Thyroid gland (tissue), 4 donors: Measurements from ENCODE around the gene PKNOX2.

Source experiments
- POLR2A ChIP-seq, 2 donors: fragments of 450-650 bp; IDR thresholded peaks; one replicate each; pipeline ENCODE4 v1.6.1; 2017; ENCODE audit warnings: antibody characterized with exemption in 2 of 2, mild to moderate bottlenecking in 2 of 2, moderate library complexity in 1 of 2
- TF ChIP-seq, protein P1 (sequence below), 6 experiments: fragments of 200-600 bp in 3 of 6; fragments of 450-650 bp in 3 of 6; sonication (generic) in 3 of 6; IDR thresholded peaks; one replicate each; pipeline ENCODE4 v1.5.1; 2016 to 2019; ENCODE audit warnings: antibody characterized with exemption in 6 of 6, mild to moderate bottlenecking in 2 of 6, inconsistent platforms in 1 of 6, moderate library complexity in 1 of 6

DNA sequence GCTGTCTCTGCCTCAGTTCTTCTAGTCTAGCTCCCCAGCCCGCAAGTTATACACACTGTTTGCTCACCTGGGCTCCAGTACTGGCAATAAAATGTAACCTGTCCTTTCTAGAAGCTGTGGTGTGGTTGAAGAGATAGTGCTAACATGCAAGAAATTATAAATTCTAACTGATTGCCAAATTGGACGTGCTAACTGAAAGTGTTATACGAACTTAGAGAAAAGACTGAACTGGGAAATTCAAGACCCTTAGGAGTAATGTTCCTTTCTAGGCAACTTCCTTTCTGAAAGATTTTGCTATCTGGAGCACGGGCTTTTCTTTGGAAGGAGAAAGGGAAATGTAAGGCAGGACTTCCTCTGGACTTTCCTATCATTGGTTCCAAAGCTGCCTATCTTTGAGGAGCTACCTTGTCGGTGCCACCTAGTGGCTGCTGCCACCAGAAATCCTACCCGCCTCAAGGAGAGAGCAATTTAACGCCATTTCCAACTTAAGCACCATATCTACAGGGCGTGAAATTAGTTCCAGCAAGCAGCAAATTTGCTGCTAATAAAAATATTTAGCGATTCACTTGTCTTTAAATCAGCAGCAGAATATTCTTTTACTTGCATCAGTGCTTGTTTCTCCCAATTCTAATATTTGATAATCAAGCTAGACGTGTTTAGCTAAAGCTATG lies 40.5 kb upstream of the PKNOX2 start:
- TF ChIP-seq, protein P1, sequence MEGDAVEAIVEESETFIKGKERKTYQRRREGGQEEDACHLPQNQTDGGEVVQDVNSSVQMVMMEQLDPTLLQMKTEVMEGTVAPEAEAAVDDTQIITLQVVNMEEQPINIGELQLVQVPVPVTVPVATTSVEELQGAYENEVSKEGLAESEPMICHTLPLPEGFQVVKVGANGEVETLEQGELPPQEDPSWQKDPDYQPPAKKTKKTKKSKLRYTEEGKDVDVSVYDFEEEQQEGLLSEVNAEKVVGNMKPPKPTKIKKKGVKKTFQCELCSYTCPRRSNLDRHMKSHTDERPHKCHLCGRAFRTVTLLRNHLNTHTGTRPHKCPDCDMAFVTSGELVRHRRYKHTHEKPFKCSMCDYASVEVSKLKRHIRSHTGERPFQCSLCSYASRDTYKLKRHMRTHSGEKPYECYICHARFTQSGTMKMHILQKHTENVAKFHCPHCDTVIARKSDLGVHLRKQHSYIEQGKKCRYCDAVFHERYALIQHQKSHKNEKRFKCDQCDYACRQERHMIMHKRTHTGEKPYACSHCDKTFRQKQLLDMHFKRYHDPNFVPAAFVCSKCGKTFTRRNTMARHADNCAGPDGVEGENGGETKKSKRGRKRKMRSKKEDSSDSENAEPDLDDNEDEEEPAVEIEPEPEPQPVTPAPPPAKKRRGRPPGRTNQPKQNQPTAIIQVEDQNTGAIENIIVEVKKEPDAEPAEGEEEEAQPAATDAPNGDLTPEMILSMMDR (IDR thresholded peaks at IDR 0.05), result peak in 5 of 6 experiments; percentile 5 to 47 (median 29)
- no peak for TF ChIP-seq POLR2A (IDR thresholded peaks at IDR 0.05)
